Measurements from ENCODE around the gene RPL7L1. TPM values are rescaled to one million over a fixed set of nuclear protein-coding genes. Genes with fewer than 3 reads are reported as not detected.

The RPL7L1 gene
- total and polyA plus RNA-seq, 2 of the 13 experiments (the other 11 are each of a cell fraction or from before 2014, with no cell fraction given): 51.6 to 179 TPM

DNA sequence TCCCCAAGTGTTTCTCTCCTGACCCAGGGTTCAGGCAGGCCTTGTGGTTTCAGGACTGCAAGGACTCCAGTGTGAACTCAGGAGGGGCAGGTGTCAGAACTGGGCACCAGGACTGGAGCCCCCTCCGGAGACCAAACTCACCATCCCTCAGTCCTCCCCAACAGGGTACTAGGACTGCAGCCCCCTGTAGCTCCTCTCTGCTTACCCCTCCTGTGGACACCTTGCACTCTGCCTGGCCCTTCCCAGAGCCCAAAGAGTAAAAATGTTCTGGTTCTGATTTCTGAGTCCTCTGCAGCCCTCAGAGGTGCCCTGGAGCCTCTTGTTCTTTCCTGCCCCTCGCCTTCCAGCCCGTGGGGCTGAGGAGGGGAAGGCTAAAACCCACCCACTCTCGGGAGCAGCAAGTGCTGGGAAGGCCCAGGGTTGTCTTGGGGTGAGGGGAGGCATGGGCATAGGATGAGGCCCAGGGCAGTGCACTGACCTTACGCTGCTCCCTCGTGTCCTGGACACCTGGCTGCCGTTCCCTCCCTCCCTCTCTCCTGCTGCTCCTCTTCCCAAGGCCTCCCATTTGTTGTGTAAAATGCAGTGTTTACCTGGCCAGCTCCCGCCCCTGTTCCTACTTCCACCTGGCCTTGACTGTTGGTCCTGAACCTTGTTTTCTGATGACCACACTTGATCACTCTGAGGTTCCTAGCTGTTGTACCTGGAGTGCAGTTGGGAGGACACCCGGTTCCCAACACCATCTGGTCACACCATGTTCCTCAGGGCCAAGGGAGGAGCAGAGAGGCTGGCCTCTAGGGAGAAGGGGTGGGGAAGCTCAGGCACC is 59.8 kb downstream of the RPL7L1 start (continued):
- TF ChIP-seq, protein P1, sequence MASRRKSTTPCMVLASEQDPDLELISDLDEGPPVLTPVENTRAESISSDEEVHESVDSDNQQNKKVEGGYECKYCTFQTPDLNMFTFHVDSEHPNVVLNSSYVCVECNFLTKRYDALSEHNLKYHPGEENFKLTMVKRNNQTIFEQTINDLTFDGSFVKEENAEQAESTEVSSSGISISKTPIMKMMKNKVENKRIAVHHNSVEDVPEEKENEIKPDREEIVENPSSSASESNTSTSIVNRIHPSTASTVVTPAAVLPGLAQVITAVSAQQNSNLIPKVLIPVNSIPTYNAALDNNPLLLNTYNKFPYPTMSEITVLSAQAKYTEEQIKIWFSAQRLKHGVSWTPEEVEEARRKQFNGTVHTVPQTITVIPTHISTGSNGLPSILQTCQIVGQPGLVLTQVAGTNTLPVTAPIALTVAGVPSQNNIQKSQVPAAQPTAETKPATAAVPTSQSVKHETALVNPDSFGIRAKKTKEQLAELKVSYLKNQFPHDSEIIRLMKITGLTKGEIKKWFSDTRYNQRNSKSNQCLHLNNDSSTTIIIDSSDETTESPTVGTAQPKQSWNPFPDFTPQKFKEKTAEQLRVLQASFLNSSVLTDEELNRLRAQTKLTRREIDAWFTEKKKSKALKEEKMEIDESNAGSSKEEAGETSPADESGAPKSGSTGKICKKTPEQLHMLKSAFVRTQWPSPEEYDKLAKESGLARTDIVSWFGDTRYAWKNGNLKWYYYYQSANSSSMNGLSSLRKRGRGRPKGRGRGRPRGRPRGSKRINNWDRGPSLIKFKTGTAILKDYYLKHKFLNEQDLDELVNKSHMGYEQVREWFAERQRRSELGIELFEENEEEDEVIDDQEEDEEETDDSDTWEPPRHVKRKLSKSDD (CRISPR knock-in tag; IDR thresholded peaks at IDR 0.05; ENCODE audit: low read depth): peak; percentile 92; the same call in 1 of the 2 replicates
- peak; percentile 88; the same call in 1 of the 2 replicates for TF ChIP-seq HOXA3 (CRISPR knock-in tag; IDR thresholded peaks at IDR 0.05)
- TF ChIP-seq SUZ12 (IDR thresholded peaks at IDR 0.05; ENCODE audit: low read depth, low read length): no peak
- TF ChIP-seq, protein P2, sequence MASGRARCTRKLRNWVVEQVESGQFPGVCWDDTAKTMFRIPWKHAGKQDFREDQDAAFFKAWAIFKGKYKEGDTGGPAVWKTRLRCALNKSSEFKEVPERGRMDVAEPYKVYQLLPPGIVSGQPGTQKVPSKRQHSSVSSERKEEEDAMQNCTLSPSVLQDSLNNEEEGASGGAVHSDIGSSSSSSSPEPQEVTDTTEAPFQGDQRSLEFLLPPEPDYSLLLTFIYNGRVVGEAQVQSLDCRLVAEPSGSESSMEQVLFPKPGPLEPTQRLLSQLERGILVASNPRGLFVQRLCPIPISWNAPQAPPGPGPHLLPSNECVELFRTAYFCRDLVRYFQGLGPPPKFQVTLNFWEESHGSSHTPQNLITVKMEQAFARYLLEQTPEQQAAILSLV (CRISPR knock-in tag; IDR thresholded peaks at IDR 0.05; ENCODE audit: borderline replicate concordance): peak; percentile 82
- 0 out of 2 replicates have a peak, but pooled peaks have one; percentile 67 for TF ChIP-seq ZBTB34 (CRISPR knock-in tag; IDR thresholded peaks at IDR 0.05)
- peak; percentile 22; the same call in 1 of the 2 replicates for TF ChIP-seq ZNF567 (CRISPR knock-in tag; IDR thresholded peaks at IDR 0.05; ENCODE audit: borderline replicate concordance)
- no peak for TF ChIP-seq RFX1 (IDR thresholded peaks at IDR 0.05)
- TF ChIP-seq HNRNPH1 (optimal IDR thresholded peaks at IDR 0.05; ENCODE audit: low read depth, low read length): no peak
- peak; percentile 77; the same call in 1 of the 2 replicates for TF ChIP-seq ZSCAN25 (CRISPR knock-in tag; IDR thresholded peaks at IDR 0.05)
- TF ChIP-seq CERS6 (CRISPR knock-in tag; IDR thresholded peaks at IDR 0.05): no peak
- TF ChIP-seq NFYB (CRISPR knock-in tag; IDR thresholded peaks at IDR 0.05): peak; percentile 40; the same call in 1 of the 2 replicates
- 0 out of 2 replicates have a peak, but pooled peaks have one; percentile 44 for TF ChIP-seq KLF9 (CRISPR knock-in tag; IDR thresholded peaks at IDR 0.05; ENCODE audit: low read depth)
- TF ChIP-seq, protein P3, sequence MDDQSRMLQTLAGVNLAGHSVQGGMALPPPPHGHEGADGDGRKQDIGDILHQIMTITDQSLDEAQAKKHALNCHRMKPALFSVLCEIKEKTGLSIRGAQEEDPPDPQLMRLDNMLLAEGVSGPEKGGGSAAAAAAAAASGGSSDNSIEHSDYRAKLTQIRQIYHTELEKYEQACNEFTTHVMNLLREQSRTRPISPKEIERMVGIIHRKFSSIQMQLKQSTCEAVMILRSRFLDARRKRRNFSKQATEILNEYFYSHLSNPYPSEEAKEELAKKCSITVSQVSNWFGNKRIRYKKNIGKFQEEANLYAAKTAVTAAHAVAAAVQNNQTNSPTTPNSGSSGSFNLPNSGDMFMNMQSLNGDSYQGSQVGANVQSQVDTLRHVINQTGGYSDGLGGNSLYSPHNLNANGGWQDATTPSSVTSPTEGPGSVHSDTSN (CRISPR knock-in tag; IDR thresholded peaks at IDR 0.05; ENCODE audit: borderline replicate concordance): no peak
- TF ChIP-seq, protein P4, sequence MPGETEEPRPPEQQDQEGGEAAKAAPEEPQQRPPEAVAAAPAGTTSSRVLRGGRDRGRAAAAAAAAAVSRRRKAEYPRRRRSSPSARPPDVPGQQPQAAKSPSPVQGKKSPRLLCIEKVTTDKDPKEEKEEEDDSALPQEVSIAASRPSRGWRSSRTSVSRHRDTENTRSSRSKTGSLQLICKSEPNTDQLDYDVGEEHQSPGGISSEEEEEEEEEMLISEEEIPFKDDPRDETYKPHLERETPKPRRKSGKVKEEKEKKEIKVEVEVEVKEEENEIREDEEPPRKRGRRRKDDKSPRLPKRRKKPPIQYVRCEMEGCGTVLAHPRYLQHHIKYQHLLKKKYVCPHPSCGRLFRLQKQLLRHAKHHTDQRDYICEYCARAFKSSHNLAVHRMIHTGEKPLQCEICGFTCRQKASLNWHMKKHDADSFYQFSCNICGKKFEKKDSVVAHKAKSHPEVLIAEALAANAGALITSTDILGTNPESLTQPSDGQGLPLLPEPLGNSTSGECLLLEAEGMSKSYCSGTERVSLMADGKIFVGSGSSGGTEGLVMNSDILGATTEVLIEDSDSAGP (CRISPR knock-in tag; IDR thresholded peaks at IDR 0.05; ENCODE audit: borderline replicate concordance): peak; percentile 95
- TF ChIP-seq ZNF670 (CRISPR knock-in tag; IDR thresholded peaks at IDR 0.05; ENCODE audit: borderline replicate concordance): peak; percentile 53; the same call in 1 of the 2 replicates
- no peak for TF ChIP-seq NFRKB (IDR thresholded peaks at IDR 0.05)
- no peak for TF ChIP-seq NFIB (CRISPR knock-in tag; IDR thresholded peaks at IDR 0.05; ENCODE audit: borderline replicate concordance)
- TF ChIP-seq SP140L (CRISPR knock-in tag; IDR thresholded peaks at IDR 0.05; ENCODE audit: borderline replicate concordance): no peak
